SK-N-MC (cell line): Measurements from ENCODE around the gene BEST2.

ENCODE experiments used
- EZH2 ChIP-seq: fragments of 200-600 bp; sonication (generic); IDR thresholded peaks from one replicate; pipeline ENCODE4 v1.6.1; 2017; ENCODE audit warnings: antibody characterized with exemption
- FOXP2 ChIP-seq: optimal IDR thresholded peaks from 2 replicates; pipeline ENCODE3; 2011; ENCODE audit warnings: mild to moderate bottlenecking, moderate library complexity; ENCODE audit not compliant: insufficient read depth; ENCODE audit errors: extremely low read length, control extremely low read depth
- POLR2AphosphoS5 ChIP-seq: IDR thresholded peaks from 2 replicates; pipeline ENCODE4 v1.6.1; 2012; ENCODE audit warnings: mild to moderate bottlenecking, low read depth, low read length, borderline replicate concordance

DNA sequence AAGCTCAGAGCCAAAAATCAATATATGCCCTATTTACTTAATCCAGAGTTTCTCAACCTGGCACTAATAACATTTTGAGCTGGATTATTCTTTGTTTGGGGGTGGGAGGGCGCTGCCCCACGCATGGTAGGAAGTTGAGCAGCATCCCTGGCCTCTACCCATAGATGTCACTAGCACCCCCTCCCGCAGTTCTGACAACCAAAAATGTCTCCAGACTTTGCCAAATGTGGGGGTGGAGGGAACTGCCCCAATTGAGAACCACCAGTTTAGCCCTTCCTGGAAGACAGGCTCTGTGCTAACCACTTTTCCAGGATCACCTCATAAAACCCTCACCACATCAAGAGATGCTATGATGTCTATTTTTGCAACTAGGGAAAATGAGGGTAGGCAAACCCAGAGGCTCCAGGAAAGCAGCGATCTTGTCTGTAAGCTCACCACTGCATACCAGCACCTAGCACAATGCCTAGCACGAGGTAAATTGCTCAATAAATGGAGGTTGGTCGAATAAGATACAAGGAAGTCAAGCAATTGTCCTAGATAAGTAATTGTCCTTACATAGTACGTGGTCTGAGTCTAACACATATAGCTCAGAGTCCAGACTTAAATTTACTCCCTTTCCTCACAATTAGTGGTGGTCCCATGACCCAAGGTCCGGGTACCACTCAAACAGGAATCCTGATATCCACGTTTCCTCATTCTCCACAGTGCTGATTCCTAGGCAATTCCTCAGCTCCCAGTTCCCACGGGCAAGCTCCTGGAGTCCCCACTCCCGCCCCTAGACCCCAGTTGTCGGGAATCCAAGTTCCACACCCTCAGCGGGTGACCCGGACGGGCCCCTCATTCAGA, 18.0 kb upstream of the BEST2 start:
- TF ChIP-seq EZH2 = no peak
- TF ChIP-seq POLR2AphosphoS5 = no peak
- no peak for TF ChIP-seq FOXP2
